Measurements from ENCODE around the gene MTNR1B. TPM values are rescaled to one million over a fixed set of nuclear protein-coding genes. Genes with fewer than 3 reads are reported as not detected.
A peak's percentile ranks its signal among the peaks of the same experiment; 100 is the strongest.

MTNR1B gene
- total RNA-seq, 1 experiment from 2014 or later: not detected

DNA sequence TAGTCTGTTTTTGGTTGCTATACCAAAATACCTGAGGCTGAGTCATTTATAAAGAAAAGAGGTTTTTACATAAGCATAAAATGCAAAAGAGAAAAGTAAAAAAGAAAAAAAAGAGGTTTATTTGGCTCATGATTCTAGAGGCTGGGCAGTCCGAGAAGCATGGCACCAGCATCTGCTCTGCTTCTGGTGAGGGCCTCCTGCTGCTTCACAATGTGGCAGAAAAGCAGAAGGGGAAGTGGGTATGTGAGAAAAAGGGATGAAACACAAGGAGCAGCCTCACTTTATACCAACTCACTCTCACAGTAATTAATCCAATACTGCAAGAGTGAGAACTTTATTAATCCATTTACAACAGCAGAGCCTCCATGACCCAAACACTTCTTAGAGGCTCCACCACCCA lies 47.1 kb downstream of the MTNR1B start:
- Histone ChIP-seq H4K20me1 (ENCODE audit: insufficient read depth) (no peaks in the 10 kb centered on the region), H3K4me2 (ENCODE audit: low read length) (no peak overlapping the region), H3K9ac (ENCODE audit: low read length) (no peak overlapping the region), H3K4me3 (replicated peaks in 1 of 2; ENCODE audit: low read depth in 1 of 2, low read length in 2 of 2) (no peak overlapping the region), H3K27ac (ENCODE audit: low read depth, low read length) (no peak overlapping the region), H3K27me3 (ENCODE audit: insufficient read depth, low read length) (no peaks in the 10 kb centered on the region), H3K9me3 (ENCODE audit: control insufficient read depth in 1 of 2, insufficient read depth in 1 of 2, low read depth in 1 of 2, low read length in 2 of 2) (no peaks in the 10 kb centered on the region), H3K79me2 (ENCODE audit: insufficient read depth, low read length) (no peaks in the 10 kb centered on the region), H3K36me3 (ENCODE audit: control insufficient read depth in 1 of 2, insufficient read depth in 2 of 2, low read length in 2 of 2) (no peaks in the 10 kb centered on the region), H2AFZ (ENCODE audit: low read depth, low read length, poor library complexity, severe bottlenecking) (no peak overlapping the region), H3K9me2 (ENCODE audit: insufficient read depth) (no peaks in the 10 kb centered on the region), H3K4me1 (ENCODE audit: control insufficient read depth in 1 of 2, insufficient read depth in 2 of 2, low read length in 2 of 2) (peaks cover 2 to 14% of the 10 kb centered on the region in 2 experiments; a peak in 2 of 4 replicates)
- POLR2A ChIA-PET: no interaction called here
- no peak for ATAC-seq
- TF ChIP-seq TCF7L2 (IDR thresholded peaks at IDR 0.05; ENCODE audit: borderline replicate concordance, extremely low read depth, insufficient read depth, insufficient read length) (no peak), SP1 (IDR thresholded peaks at IDR 0.05; ENCODE audit: low read depth) (no peak), CBX3 (IDR thresholded peaks at IDR 0.05; ENCODE audit: low read depth) (no peak), FOSL1 (IDR thresholded peaks at IDR 0.05; ENCODE audit: low read depth) (no peak), EZH2phosphoT487 (IDR thresholded peaks at IDR 0.05; ENCODE audit: borderline replicate concordance) (no peak), ZNF274 (IDR thresholded peaks at IDR 0.05; ENCODE audit: low read depth, low read length) (no peak), ELF1 (IDR thresholded peaks at IDR 0.05; ENCODE audit: borderline replicate concordance, low read depth) (no peak)
- no TSS peak for BruUV-seq (replicated peaks)
- RAD21 ChIA-PET (ENCODE audit: low non-redundant PET in 1 of 2, low total read pairs in 2 of 2, uncharacterized antibody in 2 of 2, unreplicated experiment in 2 of 2): no interaction called here
- DNase-seq (ENCODE audit: low read depth, low spot score): no peak
- intact Hi-C loops (cut with micrococcal nuclease): no loop called here
- CTCF ChIA-PET: no interaction called here

DNA sequence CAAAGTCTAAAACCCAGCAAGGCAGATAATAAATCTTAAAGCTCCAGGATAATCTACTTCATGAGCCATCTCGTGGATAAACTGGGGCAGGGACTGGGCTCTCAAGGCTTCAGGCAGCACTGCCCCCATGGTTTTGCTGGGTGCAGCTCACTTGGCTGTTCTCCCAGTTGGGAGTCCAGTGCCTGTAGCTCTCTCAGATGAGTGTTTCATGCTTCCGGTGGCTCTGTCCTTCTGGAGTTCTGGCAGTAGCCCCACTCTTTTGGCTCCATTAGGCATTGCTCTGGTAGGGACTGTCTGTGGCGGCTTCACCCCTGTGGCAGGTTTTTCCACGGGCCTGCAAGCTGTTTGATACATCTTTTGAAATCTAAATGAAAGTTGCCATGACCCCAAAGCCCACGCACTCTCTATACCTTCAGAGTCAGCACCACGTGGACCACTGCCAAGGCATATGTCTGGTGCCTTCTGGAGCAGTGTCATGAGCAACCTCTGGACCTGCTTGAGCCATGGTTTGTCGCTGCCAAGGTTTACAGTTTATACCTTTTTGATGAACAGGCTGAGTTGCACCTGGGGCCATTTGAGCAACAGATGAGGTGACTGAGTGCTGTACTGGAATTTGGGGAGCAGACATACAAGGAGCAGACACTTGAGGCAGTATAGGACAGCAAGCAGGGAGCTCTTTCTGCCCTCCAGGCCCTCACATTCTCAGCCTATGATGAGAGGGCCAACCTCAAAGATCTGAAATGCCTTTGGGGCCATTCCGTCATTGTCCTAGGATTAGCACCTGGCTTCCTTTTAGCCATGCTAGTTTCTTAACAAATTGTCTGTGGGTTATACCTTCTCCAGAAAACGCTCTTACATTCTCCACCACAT lies 48.6 kb downstream of the MTNR1B start:
- no peak overlapping the region for H3K4me3 ChIP-seq (replicated peaks in 1 of 2; ENCODE audit: low read depth in 1 of 2, low read length in 2 of 2)
- CTCF ChIA-PET: no interaction called here
- no peak overlapping the region for H3K4me2 ChIP-seq (ENCODE audit: low read length)
- no peaks in the 10 kb centered on the region for H3K27me3 ChIP-seq (ENCODE audit: insufficient read depth, low read length)
- no peaks in the 10 kb centered on the region for H4K20me1 ChIP-seq (ENCODE audit: insufficient read depth)
- H3K9me2 ChIP-seq (ENCODE audit: insufficient read depth): no peaks in the 10 kb centered on the region
- ATAC-seq: peak; percentile 64
- no peaks in the 10 kb centered on the region for H3K9me3 ChIP-seq (ENCODE audit: control insufficient read depth in 1 of 2, insufficient read depth in 1 of 2, low read depth in 1 of 2, low read length in 2 of 2)
- intact Hi-C loops (cut with micrococcal nuclease): no loop called here
- H2AFZ ChIP-seq (ENCODE audit: low read depth, low read length, poor library complexity, severe bottlenecking): no peak overlapping the region
- H3K9ac ChIP-seq (ENCODE audit: low read length): no peak overlapping the region
- peaks cover 2 to 14% of the 10 kb centered on the region in 2 experiments; a peak in 2 of 4 replicates for H3K4me1 ChIP-seq (ENCODE audit: control insufficient read depth in 1 of 2, insufficient read depth in 2 of 2, low read length in 2 of 2)
- RAD21 ChIA-PET (ENCODE audit: low non-redundant PET in 1 of 2, low total read pairs in 2 of 2, uncharacterized antibody in 2 of 2, unreplicated experiment in 2 of 2): no interaction called here
- no peak for DNase-seq (ENCODE audit: low read depth, low spot score)
- no peaks in the 10 kb centered on the region for H3K79me2 ChIP-seq (ENCODE audit: insufficient read depth, low read length)
- POLR2A ChIA-PET: no interaction called here
- no peaks in the 10 kb centered on the region for H3K36me3 ChIP-seq (ENCODE audit: control insufficient read depth in 1 of 2, insufficient read depth in 2 of 2, low read length in 2 of 2)
- no peak overlapping the region for H3K27ac ChIP-seq (ENCODE audit: low read depth, low read length)
- BruUV-seq (replicated peaks): no TSS peak
- peak; percentile 11; the same call in 1 of the 2 replicates for TF ChIP-seq RAD21 (IDR thresholded peaks at IDR 0.05; ENCODE audit: low read depth)
- TF ChIP-seq SRF (IDR thresholded peaks at IDR 0.05; ENCODE audit: low read depth): no peak
- no peak for TF ChIP-seq POLR2A (IDR thresholded peaks at IDR 0.05; ENCODE audit: borderline replicate concordance, extremely low read depth, insufficient read depth, insufficient read length)
- TF ChIP-seq, protein P1, sequence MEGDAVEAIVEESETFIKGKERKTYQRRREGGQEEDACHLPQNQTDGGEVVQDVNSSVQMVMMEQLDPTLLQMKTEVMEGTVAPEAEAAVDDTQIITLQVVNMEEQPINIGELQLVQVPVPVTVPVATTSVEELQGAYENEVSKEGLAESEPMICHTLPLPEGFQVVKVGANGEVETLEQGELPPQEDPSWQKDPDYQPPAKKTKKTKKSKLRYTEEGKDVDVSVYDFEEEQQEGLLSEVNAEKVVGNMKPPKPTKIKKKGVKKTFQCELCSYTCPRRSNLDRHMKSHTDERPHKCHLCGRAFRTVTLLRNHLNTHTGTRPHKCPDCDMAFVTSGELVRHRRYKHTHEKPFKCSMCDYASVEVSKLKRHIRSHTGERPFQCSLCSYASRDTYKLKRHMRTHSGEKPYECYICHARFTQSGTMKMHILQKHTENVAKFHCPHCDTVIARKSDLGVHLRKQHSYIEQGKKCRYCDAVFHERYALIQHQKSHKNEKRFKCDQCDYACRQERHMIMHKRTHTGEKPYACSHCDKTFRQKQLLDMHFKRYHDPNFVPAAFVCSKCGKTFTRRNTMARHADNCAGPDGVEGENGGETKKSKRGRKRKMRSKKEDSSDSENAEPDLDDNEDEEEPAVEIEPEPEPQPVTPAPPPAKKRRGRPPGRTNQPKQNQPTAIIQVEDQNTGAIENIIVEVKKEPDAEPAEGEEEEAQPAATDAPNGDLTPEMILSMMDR (IDR thresholded peaks at IDR 0.05 in 2 of 3, conservative IDR thresholded peaks at IDR 0.05 in 1 of 3; ENCODE audit: borderline replicate concordance in 1 of 3, insufficient read depth in 1 of 3, low read depth in 2 of 3, low read length in 2 of 3): peak in 2 of 3 experiments; percentile 8 to 10; a peak in 1 of 6 replicates
- TF ChIP-seq, protein P2, sequence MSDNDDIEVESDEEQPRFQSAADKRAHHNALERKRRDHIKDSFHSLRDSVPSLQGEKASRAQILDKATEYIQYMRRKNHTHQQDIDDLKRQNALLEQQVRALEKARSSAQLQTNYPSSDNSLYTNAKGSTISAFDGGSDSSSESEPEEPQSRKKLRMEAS (IDR thresholded peaks at IDR 0.05): no peak
- no peak for TF ChIP-seq EGR1 (IDR thresholded peaks at IDR 0.05; ENCODE audit: low read depth)
- TF ChIP-seq ZNF274 (IDR thresholded peaks at IDR 0.05; ENCODE audit: low read depth, low read length): no peak
- TF ChIP-seq, protein P3, sequence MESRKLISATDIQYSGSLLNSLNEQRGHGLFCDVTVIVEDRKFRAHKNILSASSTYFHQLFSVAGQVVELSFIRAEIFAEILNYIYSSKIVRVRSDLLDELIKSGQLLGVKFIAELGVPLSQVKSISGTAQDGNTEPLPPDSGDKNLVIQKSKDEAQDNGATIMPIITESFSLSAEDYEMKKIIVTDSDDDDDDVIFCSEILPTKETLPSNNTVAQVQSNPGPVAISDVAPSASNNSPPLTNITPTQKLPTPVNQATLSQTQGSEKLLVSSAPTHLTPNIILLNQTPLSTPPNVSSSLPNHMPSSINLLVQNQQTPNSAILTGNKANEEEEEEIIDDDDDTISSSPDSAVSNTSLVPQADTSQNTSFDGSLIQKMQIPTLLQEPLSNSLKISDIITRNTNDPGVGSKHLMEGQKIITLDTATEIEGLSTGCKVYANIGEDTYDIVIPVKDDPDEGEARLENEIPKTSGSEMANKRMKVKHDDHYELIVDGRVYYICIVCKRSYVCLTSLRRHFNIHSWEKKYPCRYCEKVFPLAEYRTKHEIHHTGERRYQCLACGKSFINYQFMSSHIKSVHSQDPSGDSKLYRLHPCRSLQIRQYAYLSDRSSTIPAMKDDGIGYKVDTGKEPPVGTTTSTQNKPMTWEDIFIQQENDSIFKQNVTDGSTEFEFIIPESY (IDR thresholded peaks at IDR 0.05; ENCODE audit: extremely low read depth, insufficient replicate concordance, low read length): no peak

Measured in HCT116 (cell line).